ENCODE data around the gene CKM.
"Not testable (repeated sequence)": the region's sequence is repeated elsewhere in the genome, so short reads cannot be mapped to it uniquely, and the experiment has no call there.

CKM gene

DNA sequence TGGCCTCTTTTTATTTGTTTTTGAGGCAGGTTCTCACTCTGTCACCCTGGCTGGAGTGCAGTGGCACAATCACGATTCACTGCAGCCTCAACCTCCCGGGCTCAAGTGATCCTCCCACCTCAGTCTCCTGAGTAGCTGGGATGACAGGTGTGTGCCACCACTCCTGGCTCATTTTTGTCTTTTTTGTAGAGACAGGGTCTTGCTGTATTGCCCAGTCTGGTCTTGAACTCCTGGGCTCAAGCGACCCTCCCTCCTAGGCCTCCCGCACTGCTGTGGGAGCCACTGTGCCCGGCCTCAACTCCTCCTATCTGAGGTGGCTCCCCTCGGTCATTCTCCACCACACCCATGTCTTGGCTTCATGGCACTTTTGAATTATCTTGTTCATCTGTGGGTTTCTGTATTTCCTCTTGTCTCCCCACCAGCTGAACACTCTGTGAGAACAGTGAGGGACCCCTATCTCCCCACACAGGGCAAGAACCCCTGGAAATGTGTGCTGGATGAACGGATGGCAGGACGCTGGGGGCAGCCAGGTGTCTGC is 7.9 kb downstream of the CKM start:
- DNase-seq, result no peak

DNA sequence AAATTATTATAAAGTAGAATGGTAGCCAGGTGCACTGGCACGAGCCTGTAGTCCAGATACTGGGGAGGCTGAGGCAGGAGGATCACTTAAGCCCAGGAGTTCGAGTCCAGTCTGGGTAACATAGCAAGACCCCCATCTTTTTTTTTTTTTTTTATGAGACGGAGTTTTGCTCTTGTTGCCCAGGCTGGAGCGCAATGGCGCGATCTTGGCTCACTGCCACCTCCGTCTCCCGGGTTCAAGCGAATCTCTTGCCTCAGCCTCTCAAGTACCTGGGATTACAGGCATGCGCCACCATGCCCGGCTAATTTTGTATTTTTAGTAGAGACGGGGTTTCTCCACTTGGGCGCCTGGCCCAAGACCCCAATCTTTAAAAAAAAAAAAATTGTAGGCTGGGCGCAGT is 10.4 kb downstream of the CKM start:
- not testable (repeated sequence) for DNase-seq

DNA sequence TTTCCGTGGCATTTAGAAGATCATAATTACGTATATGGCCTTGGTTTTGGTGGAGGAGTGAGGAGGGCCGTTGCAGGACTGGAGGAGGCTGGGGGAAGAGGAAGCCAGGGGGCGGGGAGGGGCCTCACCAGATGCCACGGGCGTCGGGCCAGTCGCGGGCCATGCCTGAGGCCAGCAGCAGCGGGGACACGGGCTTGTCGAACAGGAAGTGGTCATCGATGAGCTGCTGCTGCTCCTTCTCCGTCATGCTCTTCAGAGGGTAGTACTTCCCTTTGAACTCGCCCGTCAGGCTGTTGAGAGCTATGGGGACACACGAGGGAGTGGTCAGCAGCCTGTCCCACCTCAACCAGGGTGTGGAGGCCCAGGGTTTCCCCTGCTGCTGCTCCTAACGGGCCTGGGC is 11.1 kb downstream of the CKM start:
- no peak for DNase-seq

DNA sequence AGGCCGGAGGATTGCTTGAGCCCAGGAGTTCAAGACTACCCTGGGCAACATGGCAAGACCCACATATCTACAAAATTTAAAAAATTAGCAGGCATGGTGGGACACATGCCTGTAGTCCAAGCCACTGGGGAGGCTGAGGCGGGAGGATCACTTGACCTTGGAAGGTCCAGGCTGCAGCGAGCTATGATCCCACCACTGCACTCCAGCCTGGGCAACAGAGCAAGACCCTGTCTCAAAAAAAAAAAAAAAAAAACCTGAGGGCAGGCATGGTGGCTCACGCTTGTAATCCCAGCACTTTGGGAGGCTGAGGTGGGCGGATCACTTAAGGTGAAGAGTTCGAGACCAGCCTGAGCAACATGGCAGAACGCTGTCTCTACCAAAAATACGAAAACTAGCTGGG is 13.4 kb downstream of the CKM start:
- DNase-seq, result not testable (repeated sequence)

DNA sequence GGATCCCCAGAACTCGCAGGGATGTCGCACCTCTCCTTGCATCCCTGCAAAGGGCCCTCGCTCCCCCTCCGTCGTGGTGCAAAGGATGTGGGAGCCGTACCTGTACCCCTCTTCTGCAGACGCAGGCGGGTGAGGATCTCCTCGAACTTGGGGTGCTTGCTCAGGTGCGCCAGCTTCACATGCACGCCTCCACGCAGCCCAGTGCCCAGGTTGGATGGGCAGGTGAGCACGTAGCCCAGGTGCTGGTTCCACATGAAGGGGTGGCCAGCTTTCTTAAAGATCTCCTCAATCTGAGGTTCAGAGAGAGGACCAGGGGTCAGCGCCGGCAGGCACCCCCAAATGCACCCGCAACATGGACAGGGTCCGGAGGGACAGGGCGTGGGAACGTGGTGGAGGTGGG is 15.3 kb downstream of the CKM start:
- DNase-seq, result no peak

DNA sequence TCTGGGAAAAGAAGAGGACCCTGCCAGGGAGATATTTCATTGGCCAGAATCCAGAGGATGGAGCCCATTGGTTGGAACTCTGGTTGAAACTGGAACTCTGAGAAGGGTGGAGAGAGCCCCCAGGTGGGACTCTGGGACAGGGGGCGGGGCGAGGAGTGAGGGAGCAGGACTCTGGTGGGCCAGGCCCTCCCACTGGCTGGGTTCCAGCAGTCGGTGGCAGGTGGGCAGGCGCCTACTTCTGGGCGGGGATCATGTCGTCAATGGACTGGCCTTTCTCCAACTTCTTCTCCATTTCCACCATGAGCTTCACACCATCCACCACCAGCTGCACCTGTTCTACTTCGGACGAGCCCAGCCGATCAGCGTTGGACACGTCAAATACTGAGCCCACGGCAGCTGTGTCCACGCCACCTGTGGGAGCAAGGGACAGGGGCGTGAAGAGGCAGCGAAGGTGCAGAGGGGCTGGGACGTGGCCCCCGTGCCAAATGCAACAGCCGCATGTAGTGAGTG is 16.1 kb downstream of the CKM start:
- DNase-seq, result no peak

DNA sequence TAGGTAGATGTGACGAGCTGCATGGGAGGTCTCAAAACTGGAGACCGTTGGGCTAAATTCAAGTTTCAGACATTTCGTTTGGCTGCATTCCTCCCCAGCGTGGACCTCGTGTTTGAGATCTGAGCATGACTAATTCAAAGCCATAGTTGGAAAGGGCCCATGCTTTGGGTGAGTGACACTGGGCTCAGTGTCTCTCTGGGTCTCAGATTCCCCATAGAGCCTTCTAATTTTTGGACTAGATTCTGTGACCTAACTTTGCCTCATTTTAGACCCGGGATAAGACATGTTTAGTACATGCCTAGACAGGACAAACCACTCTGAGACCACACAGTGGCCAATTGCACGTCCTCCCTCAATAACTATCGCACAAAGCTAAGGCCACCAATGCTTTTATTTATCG is 16.6 kb downstream of the CKM start:
- DNase-seq, result no peak

DNA sequence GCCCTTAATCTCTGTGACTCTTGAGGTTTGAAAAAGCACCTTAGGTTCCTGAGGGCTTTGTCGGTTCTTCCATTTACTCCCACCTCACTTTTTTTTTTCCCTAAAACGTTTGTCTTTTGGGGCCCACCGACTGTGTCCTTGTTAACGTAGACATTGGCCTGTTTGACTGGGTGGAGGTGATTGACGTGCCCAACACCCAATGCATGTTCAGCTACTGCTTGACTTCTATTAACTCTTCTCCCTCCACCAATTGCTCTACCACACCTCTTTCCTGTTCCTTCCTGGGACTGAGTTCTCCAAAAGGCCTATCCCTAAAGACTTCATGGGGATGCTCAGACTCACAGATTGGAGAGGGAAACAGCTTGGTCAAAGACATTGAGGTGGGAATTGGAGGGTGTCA is 17.3 kb downstream of the CKM start:
- no peak for DNase-seq

DNA sequence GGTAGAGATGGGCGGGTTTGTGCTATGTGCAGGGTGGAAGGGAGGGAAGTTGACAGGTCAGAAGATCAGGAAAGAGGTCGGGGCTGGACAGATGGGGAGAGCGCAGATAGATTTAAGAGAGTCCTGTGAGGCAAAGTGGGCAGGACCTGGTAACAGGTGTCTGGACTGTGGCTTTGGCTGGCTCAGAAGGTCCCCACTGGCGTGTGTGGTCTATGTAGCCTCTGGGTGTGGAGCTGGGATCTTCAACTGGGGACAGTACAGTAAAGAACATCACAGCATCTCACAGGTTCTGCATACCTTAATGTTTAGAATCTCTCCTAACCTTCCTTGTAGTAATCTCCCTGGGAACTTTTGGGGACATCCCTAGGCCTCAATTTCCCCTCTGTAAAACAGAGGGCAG is 17.7 kb downstream of the CKM start:
- DNase-seq, result no peak

DNA sequence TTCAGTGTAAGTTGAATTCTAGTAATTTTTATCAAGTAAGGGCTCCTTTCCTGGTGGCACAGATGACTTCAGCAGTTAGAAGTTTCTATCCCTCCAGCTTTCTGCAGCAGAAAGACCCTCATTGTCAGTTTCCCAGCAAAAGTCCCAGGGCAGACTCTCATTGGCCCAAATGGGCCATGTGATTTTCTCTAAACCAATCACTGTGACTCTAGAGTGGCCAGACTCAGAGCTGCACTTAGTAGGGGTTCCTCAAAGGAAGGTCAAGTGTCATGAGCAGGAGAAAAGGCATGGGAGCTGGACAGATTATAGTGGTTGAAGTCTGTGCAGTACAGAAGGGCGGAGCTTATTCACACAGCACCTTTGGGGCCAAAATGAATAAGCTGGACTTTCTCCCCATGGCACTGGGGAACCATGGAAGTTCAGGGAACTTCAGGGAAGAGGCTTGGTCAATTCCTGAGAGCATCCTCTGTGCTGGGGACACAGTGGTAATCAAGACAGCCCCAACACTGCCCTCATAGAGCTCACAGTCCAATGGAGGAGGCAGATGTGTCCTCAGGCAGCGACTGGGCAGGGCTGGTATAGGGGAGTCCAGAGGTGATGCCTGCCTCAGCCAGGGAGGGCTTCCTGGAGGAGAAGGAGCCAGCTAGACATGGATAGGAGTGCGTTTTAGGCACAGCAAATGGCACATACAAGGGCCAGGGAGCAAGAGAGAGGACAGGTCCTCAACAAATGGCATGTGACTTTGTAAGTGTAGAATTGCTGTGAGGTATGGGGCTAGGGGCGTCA is 18.3 kb downstream of the CKM start:
- DNase-seq, result no peak

DNA sequence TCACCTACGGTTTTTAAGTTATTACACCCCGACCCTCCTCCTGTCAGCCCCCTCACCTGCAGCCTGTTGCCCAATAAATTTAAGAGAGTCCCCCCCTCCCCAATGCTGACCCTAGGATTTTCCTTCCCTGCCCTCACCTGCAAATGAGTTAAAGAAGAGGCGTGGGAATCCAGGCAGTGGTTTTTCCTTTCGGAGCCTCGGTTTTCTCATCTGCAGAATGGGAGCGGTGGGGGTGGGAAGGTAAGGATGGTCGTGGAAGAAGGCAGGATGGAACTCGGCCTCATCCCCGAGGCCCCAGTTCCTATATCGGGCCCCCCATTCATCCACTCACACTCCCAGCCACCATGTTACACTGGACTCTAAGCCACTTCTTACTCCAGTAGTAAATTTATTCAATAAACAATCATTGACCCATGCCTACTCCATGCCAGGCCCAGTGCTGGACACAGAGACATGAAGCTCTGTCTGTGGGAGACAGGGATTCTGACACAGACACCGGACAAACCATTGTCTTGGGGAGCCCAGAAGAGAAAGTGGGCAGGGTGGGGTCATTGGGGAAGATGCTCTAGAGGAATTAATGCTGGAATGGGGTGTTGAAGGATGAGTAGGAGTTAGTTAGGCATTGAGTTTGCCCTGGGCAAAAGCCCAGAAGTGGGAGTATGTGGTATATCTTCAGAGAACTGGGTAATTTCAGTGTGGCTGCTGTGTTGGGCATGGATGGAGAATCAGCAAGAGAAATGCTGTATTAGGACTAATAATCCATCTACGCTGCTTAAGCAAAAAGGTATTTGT is 19.2 kb downstream of the CKM start:
- DNase-seq, result no peak

DNA sequence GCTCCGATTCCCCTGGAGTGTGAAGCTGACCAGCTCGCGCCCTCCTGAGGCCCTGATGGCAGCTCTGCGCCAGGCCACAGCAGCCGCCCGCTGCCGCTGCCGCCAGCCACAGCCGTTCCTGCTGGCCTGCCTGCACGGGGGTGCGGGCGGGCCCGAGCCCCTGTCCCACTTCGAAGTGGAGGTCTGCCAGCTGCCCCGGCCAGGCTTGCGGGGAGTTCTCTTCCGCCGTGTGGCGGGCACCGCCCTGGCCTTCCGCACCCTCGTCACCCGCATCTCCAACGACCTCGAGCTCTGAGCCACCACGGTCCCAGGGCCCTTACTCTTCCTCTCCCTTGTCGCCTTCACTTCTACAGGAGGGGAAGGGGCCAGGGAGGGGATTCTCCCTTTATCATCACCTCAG is 20.3 kb downstream of the CKM start:
- DNase-seq, result no peak

DNA sequence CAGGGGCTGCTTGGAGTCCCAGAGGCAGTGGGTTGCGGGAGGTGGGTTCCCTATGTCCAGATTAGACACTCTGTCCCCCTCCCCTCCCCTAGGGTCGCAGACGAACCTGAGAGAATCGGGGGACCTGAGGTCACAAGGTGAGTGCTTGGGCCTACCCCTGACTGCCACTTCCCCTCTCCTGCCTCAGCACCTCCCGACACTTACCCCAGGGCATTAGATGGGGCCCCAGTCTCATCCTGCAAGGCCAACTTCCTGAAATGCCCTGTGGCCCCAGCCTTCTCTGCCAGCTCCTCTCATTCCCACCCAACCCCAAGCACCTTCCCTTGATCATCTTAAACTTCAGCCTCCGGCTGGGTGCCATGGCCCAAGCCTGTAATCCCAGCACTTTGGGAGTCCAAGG is 23.0 kb downstream of the CKM start:
- no peak for DNase-seq

DNA sequence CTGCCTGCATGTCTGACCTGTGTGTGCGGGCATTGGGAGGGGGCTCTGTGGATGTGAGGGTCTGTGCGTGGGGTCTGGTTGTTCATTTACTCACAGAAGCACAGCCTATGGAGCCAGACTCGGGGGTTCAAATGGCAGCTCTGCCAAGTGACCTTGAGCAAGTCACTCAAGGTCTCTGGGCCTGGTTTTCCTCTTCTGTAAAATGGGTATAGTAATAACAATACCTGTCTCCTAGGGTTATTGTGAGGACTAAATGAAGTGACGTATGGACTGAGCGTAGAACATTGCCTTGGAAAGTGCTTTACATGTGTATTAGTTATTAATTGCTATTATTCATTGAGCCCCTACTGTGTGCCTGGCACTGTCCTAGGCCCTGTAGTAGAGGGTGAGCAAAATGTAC is 24.4 kb downstream of the CKM start:
- DNase-seq, result no peak

DNA sequence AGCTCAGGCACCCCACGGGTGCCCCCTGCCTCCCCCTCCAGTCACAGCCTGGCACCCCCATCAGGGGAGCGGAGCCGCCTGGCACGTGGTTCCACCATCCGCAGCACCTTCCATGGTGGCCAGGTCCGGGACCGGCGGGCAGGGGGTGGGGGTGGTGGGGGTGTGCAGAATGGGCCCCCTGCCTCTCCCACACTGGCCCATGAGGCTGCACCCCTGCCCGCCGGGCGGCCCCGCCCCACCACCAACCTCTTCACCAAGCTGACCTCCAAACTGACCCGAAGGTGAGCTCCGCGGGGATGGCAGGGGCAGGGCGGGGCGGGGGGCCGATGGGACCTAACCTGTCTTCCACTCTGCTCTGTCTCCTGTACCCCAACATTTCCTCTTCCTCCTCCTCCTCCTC is 25.0 kb downstream of the CKM start:
- no peak for DNase-seq

DNA sequence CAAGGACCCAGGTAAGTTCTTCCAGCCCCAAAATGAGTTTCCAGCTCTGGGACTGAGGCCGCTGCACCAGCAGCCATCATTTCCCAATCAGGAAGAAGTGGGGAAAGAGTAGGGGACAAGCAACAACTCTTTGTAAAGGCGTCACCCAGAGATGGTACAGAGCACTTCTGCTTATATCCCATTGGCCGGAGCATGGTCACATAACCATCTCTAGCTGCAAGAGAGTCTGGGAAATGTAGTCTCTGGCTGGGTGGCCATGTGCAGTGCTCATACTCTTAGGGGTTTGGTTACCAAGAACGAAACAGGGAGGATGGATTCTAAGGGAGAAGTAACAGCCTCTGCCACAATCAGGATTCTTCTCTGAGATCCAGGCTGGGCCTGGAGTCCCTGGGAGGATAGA is 26.3 kb downstream of the CKM start:
- no peak for DNase-seq

DNA sequence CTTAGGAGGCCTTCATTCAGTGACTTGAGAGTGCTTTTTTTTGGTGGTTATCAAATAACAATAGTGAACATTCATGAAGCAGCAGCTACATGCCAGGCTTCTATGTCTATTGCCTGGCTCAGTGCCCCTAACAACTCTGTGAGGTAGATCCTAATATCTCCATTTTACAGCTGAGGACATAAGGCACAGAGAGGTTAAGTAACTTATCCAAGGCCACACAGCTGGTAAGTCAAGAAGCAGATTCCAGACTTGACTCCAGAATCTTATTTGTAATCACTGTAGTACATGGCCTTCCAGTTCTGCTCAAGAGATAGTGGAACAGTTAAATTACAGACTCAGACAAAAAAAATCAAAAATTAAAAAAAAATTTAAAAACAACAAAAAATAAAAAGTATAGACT is 26.8 kb downstream of the CKM start:
- DNase-seq, result no peak

DNA sequence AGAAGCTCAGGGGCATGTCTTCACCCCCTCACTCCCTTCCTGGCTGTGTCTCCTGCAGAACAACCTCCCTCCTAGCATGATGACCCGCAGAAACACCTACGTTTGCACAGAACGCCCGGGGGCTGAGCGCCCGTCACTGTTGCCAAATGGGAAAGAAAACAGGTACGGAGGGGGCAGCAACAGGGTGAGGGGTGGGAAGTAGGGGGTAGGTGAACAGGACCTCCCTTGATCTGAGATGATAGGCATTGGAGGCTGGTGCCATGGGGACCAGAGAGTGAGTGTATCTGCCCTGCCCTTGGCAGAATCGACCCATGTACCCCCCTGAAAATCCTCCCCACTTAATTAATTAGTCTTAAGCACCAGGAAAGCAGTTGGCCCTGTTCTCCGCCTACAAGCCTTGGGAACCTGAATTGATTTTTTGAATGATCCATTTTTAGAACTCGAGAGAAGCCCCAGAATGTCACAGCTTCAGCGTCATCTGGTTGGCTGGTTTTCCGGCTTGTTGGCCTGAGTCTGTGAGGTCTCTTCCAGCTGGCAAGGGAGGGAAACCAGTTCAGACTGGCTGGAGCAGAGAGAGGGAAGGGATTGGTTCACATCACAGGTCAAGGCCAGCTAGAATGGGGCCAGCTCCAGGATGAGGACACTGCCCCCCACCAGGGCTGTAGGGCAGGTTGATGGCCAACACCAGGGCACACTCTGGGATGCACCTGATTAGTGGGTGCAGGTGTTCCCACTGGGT is 28.2 kb downstream of the CKM start:
- DNase-seq, result no peak

DNA sequence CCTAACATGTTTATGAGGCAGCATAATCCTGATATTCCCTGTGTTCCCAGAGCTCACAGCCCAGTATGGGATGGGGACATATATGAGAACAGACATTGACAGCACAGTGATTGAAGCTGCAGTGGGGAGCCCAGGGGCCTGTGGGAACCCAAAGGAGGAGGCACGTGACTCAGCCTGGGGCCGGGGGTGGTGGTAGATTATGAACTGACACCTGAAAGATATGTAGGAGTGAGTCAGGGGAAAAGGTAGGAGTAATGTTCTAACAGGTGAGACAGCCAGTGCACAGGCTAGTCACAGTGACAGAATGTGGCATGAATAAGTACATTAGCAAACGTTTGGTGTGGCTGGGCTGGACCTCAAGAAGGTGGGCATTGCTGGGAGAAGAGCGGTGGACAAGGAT is 29.0 kb downstream of the CKM start:
- no peak for DNase-seq

DNA sequence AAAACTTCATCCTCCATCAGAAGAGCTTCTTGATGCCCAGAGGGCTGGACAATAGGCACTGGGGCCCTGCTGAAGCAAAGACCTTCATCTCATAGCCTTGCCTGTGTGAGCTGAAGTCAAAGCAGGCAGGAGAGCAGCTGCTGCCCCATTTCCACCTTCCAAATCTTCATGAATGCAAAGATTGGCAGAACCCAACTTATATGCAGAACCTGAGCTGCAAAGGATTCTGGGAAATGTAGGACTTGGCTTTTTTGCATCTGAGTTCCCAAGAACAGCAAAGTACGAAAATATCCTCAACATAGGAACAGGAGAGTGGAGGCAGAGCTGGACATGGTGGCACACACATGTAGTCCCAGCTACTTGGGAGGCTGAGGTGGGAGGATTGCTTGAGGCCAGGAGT is 30.8 kb downstream of the CKM start:
- DNase-seq, result no peak

DNA sequence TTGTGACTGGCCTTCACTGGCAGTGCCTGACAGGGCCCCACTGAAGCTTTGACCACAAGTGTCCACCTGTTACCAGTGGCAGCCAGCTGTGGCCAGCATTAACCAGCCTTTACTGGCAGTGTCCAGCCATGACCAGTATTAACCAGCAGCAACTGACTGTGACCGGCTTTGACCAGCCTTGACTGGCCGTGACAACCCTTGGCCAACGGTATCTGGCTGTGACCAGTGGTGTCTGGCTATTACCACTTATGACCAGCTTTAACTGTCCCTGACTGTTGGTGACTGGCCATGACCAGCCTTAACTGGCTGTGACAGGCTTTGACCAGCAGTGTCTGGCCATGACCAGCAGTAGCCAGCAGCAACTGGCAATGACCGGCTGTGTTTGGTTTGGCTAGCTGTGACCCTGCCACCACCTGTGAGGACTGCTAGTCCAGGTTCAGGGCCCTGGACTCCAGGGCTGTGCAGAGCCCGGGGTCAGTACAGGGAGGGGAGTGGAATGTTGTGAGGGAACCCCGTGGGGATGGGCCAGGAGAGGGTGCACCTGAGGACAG is 32.2 kb downstream of the CKM start:
- no peak for DNase-seq

DNA sequence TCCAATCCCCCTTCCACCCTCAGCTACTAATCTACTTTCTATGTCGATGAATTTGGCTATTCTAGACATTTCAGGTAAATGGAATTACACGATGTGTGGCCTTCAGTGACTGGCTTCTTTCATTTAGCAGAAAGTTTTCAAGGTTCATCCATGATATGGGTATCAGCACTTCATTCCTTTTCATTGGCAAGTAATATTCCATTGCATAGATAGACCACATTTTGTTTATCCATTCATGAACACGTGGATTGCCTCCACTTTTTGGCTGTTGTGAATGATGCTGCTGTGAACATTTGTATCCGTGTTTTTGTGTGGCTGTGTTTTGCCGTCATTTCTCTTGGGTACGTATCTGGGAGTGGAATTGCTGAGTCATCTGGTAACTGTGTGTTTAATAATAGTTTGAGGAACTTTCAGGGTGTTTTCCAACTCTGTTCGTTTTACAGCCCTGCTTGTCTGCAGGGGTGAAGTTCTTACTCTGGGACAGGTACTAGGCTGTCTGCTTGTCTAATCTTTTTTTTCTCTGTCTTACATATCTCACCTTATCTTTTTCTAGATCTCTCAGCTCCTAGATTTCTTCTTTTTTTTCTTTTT is 39.1 kb downstream of the CKM start:
- DNase-seq, result peak in 1 of 2 donors; percentile 82

Data from bone marrow (tissue), 2 donors.